Measurements from ENCODE around the gene RAB22A. TPM values are rescaled to one million over a fixed set of nuclear protein-coding genes. Genes with fewer than 3 reads are reported as not detected.
"Not testable (repeated sequence)": the region's sequence is repeated elsewhere in the genome, so short reads cannot be mapped to it uniquely, and the experiment has no call there.

RAB22A gene
- total RNA-seq, 1 donor from 2014 or later: 8.0 TPM

DNA sequence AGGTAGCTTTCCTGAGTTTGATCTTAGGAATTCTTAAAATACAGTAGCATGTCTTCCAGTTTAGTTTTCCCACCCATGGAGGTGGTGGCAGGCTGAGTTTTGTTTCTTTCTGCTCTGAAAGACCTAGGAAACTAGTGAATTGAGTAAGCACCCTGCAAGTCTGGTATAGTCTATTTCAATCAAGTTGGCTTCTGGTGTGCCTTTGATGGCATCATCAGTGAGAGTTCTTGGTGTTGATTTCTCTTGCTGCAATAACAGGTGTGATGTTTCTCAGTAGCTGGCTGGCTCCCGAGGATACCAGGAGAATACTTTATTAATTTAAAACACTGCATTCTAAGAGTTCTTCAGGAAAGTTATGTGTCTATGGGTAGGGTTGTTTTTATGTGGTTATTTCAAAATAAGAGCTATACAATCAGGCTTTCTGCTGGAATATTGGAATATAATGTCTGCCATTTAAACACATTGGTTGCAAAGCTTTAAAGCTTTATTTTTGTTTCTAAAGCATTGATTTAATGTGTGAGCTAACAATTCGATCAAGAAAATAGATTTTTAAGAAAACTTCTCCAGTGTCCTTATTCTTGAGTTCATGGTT lies 98.5 kb downstream of the RAB22A start:
- ATAC-seq (peak; percentile 66), DNase-seq (ENCODE audit: low spot score) (no peak)

DNA sequence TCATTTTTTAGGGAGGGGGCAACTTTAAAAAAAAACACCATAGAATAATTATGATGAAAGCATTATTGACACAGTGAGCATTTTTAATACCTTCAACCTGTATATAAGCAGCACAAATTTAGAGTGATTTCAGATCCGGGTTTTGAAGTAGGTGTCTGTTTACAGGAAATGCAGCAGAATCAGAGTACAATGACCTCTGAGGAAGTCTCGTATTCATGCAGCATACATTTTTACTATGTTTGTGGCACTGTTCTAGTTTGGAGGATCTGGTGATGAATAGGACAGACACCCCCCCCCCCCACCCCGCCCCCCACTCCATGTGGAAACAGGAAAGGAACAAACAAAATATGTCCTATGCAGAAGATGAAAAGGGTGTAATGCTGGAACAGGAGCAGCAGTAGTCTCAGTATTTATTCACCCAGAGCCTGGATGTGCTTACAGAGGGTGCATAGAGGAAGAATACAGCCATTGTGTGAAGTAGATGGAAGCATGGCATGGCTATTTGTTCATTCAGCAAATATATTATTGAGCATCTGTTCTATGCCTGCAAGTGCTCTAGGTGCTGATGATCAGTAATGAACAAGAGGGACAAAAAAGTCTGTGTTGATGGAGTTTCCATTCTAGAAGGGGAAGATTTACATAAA lies 99.2 kb downstream of the RAB22A start:
- ATAC-seq: peak; percentile 37

DNA sequence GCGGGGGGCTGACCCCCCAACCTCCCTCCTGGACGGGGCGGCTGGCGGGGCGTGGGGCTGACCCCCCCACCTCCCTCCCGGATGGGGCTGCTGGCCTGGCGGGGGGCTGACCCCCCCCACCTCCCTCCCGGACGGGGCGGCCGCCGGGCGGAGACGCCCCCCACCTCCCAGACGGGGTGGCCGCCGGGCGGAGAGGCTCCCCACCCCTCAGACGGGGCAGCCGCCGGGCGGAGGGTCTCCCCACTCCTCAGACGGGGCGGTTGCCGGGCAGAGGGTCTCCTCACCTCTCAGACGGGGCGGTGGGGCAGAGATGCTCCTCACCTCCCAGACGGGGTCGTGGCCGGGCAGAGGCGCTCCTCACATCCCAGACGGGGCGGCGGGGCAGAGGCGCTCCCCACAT lies 104.7 kb downstream of the RAB22A start:
- DNase-seq (ENCODE audit: low spot score); ATAC-seq: not testable (repeated sequence)

More for the DNA sequence above, 99.2 kb downstream of the RAB22A start:
- no peak for DNase-seq (ENCODE audit: low spot score)

DNA sequence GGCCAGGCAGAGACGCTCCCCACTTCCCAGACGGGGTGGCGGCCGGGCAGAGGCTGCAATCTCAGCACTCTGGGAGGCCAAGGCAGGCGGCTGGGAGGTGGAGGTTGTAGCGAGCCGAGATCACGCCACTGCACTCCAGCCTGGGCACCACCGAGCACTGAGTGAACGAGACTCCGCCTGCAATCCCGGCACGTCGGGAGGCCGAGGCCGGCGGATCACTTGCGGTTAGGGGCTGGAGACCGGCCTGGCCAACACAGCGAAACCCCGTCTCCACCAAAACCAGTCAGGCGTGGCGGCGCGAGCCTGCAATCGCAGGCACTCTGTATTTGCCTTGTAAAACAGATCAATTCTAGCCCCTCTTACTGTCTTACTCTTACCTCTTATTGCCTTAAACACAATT lies 105.3 kb downstream of the RAB22A start:
- ATAC-seq; DNase-seq (ENCODE audit: low spot score): not testable (repeated sequence)

DNA sequence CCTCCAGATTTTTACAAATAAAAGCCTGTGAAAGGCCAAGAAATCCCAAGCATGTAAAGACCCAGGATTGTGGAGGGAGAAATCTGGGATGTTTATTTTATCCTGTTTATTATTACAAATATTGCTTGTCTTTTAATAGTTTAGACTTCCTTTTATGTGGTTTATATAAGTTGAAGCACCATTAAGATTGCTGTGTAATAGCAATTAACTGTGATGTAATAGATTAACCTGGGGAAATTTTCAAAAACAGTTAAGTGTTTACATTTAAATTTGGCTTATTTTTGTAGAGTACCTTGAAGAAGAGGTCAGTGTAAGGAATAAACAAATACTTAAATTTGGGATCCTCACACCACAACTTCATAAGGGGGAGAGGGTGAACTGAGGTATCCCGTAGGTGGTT lies 106.5 kb downstream of the RAB22A start:
- DNase-seq (ENCODE audit: low spot score) (no peak), ATAC-seq (no peak)

DNA sequence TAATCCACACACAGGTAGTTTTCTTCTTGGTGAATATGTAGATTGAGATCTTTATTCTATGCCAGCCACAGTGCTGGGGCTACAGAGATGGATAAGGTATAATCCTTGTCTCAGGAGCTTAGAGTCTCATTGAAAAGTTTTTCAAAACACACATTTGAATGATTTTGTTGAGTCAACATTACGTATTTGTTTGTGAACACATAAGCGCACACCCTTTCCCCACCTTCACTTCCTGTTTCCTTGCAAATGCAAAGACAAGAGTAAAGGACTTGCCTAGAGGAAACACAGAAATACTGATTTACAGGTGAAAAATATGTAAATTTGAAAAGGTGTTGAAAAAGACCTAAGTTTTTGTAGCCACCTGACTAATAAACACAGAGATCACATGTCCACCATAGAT lies 107.3 kb downstream of the RAB22A start:
- ATAC-seq: no peak
- DNase-seq (ENCODE audit: low spot score): no peak

Other genes starting within 250 kb of the RAB22A start
- not detected for gene ANKRD60, start 81.1 kb upstream of the RAB22A start, total RNA-seq
- gene VAPB, start 79.5 kb downstream of the RAB22A start, total RNA-seq: 41.6 TPM
- 0.13 TPM for gene APCDD1L, start 205.7 kb downstream of the RAB22A start, total RNA-seq